GM21786 (cell line): ENCODE results near the gene EML3.

Experiments used
- ATAC-seq: cut with Tn5 transposase; IDR thresholded peaks from one replicate; pipeline ENCODE4 v1.9.1; 2021; ENCODE audit not compliant: unreplicated experiment

EML3 gene

DNA sequence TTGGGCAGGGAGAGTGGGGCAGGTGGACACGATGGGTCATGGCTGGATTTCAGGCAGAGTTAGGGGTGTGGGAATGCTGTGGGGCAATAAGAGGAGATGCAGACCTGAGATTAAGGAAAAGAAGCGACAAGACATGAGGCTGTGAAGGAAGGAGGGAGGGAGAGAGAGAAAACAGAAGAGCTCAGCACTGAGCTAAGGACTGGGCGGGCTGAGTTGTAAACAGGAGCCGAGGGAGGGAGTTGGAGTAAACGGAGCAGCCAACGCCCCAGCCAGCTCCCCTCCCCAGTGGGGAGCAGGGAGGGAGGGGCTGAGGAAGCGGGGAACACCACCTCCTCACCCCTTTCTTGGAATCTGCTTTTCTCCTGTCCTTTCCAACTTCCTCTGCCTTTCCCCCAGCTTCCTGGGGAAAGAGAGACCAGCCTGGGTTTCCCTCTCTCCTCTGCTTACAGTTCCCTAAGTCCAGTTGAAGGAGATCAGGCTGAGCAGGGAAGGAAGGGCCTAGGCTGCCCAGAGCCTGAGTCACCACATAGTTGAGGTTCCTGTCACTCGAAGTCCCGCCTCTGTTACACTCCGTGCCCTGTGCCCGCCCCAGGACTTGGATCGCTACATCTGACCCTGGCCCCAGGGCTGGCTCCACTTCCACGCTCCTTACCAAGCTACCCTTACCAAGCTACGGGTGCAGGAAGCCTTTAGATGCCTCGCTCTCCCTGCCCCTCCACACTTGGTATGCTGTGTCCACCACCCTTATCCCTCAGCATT is 59.3 kb downstream of the EML3 start:
- ATAC-seq, result no peak

DNA sequence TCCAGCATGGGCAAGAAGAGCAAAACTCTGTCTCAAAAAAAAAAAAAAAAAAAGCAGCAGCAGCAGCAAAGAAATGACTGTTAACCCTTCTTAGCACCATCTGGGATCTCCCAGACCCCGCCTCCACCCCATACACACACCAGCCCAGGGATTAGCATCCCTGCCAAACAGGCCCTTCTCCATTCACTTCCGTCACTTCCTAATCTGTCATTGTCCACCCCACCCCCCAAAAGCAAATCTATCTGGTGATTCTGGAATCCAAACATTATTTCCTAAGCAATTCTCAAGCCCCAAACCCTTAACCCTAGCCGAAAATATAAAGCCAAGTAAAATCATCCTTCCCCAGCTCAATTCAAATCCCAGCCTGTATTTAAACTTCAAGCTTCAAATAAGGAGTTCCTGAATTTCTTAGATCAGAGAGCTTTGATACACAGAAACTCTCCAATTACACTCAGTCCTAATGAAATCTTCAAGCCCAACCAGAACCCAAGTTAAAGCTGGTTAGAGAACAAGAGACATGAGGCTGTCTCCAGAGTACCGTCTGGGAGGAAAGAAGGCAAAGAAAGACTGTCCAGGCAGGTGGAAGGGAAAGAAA is 60.0 kb downstream of the EML3 start:
- ATAC-seq, result no peak
